Tibial nerve (tissue), 4 donors: Measurements from ENCODE around the gene PGF. TPM values are rescaled to one million over a fixed set of nuclear protein-coding genes. Genes with fewer than 3 reads are reported as not detected.

Source experiments
- DNase-seq, 2 donors: peaks; one replicate each; pipeline ENCODE4 v3.0.0-alpha.2; 2019; ENCODE audit warnings: low spot score in 2 of 2
- H3K27ac ChIP-seq, 4 donors: fragments of 200-600 bp; sonication (generic) in 3 of 4; one replicate each; pipeline ENCODE4 v1.5.1; 2017 to 2019; ENCODE audit warnings: mild to moderate bottlenecking in 1 of 4
- H3K27me3 ChIP-seq, 2 donors: fragments of 200-600 bp; sonication (generic) in 1 of 2; one replicate each; pipeline versions ENCODE4 v1.5.1 to v1.6.0; 2017 to 2019
- H3K36me3 ChIP-seq, 3 donors: fragments of 200-600 bp; sonication (generic); one replicate each; pipeline ENCODE4 v1.5.1; 2018 to 2019
- H3K4me1 ChIP-seq, 4 donors: fragments of 200-600 bp; sonication (generic) in 3 of 4; one replicate each; pipeline ENCODE4 v1.5.1; 2017 to 2019
- H3K4me3 ChIP-seq, 4 donors: fragments of 200-600 bp; sonication (generic) in 3 of 4; one replicate each; pipeline ENCODE4 v1.5.1; 2017 to 2019; ENCODE audit warnings: mild to moderate bottlenecking in 1 of 4, moderate library complexity in 1 of 4
- H3K9me3 ChIP-seq, 4 donors: fragments of 200-600 bp; sonication (generic) in 3 of 4; one replicate each; pipeline ENCODE4 v1.5.1; 2017 to 2019
- EP300 ChIP-seq, 2 donors: sonication (generic); formaldehyde crosslinking; IDR thresholded peaks; one replicate each; pipeline ENCODE4 v1.6.1; 2017; ENCODE audit warnings: antibody characterized with exemption in 2 of 2, mild to moderate bottlenecking in 1 of 2
- POLR2A ChIP-seq, 2 donors: fragments of 450-650 bp; IDR thresholded peaks; one replicate each; pipeline ENCODE4 v1.6.1; 2017; ENCODE audit warnings: antibody characterized with exemption in 2 of 2, mild to moderate bottlenecking in 2 of 2, moderate library complexity in 2 of 2
- WGBS, 2 donors: methylation state at CpG; one replicate each; pipeline ENCODE4 v1.1.5; 2018; 5-methylcytosine and 5-hydroxymethylcytosine counted together
- total RNA-seq, 4 donors: library from RNA; depleted of rRNA; stranded (reverse); fragments of >200 nt; gene quantifications; one replicate each; pipeline ENCODE4 v1.1.0, GENCODE V29; 2016
- TF ChIP-seq, protein P1 (sequence below), 5 experiments: fragments of 200-600 bp in 3 of 5; fragments of 450-650 bp in 2 of 5; sonication (generic) in 3 of 5; IDR thresholded peaks; one replicate each; pipeline ENCODE4 v1.5.1; 2016 to 2019; ENCODE audit warnings: antibody characterized with exemption in 5 of 5, mild to moderate bottlenecking in 3 of 5, moderate library complexity in 2 of 5

PGF gene
- total RNA-seq, 4 donors from 2014 or later, result 13.2 to 39.5 (median 18.0) TPM

DNA sequence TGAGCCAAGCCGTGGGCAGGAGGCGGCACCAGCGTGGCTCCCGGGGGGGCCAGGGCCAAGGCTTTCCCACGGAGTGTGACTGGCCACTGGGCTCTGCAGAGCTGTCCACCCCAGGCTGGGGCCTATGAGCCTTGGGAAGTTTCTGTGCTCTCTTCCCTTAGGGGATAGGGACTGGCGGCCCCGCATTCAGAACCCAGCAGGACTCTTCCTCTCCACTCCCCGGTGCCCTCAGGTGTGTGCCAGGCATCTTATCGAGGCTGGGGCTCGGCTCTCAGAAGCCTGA is 29.6 kb upstream of the PGF start:
- WGBS, 2 donors, result 35 to 39% methylated on average over 6 to 10 of the region's 10 CpGs
- H3K4me3 ChIP-seq, result no peak overlapping the region
- H3K27ac ChIP-seq, result peak overlapping the region in 2 of 4 donors; percentile 50 to 51
- peaks cover 0 to 44% (median 14%) of the 10 kb centered on the region in 4 donors for H3K4me1 ChIP-seq
- H3K36me3 ChIP-seq, result no peaks in the 10 kb centered on the region
- DNase-seq, result no peak
- TF ChIP-seq, protein P1, sequence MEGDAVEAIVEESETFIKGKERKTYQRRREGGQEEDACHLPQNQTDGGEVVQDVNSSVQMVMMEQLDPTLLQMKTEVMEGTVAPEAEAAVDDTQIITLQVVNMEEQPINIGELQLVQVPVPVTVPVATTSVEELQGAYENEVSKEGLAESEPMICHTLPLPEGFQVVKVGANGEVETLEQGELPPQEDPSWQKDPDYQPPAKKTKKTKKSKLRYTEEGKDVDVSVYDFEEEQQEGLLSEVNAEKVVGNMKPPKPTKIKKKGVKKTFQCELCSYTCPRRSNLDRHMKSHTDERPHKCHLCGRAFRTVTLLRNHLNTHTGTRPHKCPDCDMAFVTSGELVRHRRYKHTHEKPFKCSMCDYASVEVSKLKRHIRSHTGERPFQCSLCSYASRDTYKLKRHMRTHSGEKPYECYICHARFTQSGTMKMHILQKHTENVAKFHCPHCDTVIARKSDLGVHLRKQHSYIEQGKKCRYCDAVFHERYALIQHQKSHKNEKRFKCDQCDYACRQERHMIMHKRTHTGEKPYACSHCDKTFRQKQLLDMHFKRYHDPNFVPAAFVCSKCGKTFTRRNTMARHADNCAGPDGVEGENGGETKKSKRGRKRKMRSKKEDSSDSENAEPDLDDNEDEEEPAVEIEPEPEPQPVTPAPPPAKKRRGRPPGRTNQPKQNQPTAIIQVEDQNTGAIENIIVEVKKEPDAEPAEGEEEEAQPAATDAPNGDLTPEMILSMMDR (IDR thresholded peaks at IDR 0.05), result no peak
- TF ChIP-seq EP300 (IDR thresholded peaks at IDR 0.05), result no peak
- TF ChIP-seq POLR2A (IDR thresholded peaks at IDR 0.05), result no peak
- no peaks in the 10 kb centered on the region for H3K9me3 ChIP-seq
- no peaks in the 10 kb centered on the region for H3K27me3 ChIP-seq

- H3K36me3 ChIP-seq, result no peaks in the 10 kb centered on the region
- no peak for DNase-seq
- no peaks in the 10 kb centered on the region for H3K27me3 ChIP-seq
- 55 to 59% methylated on average over 16 of the region's 16 CpGs for WGBS, 2 donors
- no peak overlapping the region for H3K4me3 ChIP-seq
- TF ChIP-seq POLR2A (IDR thresholded peaks at IDR 0.05) (no peak), EP300 (IDR thresholded peaks at IDR 0.05) (no peak)
- TF ChIP-seq, protein P1 (IDR thresholded peaks at IDR 0.05), result no peak
- peak overlapping the region in 2 of 4 donors; percentile 50 to 51 for H3K27ac ChIP-seq
- H3K9me3 ChIP-seq, result no peaks in the 10 kb centered on the region
- H3K4me1 ChIP-seq, result peaks cover 0 to 49% (median 14%) of the 10 kb centered on the region in 4 donors
Observed at GRCh38 chr14:74984236-74985027, 29.0 kb upstream of the PGF start.

DNA sequence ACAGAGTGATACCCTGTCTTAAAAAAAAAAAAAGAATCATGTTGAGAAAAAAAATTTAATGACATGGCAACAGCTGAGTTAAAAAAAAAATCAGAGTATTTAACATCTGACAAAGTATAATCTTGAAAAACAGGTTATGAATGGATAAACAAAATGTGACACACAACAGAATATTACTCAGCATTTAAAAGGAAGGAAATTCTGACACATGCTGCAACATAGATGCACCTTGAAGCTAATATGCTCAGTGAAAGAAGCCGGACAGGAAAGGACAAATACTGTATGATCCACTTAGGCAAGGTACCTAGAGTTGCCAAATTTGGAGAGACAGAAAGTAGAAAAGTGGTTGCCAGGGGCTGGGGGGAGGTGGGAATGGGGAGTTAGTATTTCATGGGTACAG is 27.9 kb upstream of the PGF start:
- Histone ChIP-seq H3K27ac (peak overlapping the region in 1 of 4 donors; percentile 18), H3K4me1 (peaks cover 0 to 55% (median 14%) of the 10 kb centered on the region in 4 donors), H3K4me3 (no peak overlapping the region), H3K27me3 (no peaks in the 10 kb centered on the region), H3K36me3 (no peaks in the 10 kb centered on the region), H3K9me3 (no peaks in the 10 kb centered on the region)
- 89 to 96% methylated on average over 1 of the region's 1 CpG for WGBS, 2 donors
- DNase-seq, result no peak
- TF ChIP-seq EP300 (IDR thresholded peaks at IDR 0.05), result no peak
- TF ChIP-seq, protein P1 (IDR thresholded peaks at IDR 0.05), result no peak
- no peak for TF ChIP-seq POLR2A (IDR thresholded peaks at IDR 0.05)

DNA sequence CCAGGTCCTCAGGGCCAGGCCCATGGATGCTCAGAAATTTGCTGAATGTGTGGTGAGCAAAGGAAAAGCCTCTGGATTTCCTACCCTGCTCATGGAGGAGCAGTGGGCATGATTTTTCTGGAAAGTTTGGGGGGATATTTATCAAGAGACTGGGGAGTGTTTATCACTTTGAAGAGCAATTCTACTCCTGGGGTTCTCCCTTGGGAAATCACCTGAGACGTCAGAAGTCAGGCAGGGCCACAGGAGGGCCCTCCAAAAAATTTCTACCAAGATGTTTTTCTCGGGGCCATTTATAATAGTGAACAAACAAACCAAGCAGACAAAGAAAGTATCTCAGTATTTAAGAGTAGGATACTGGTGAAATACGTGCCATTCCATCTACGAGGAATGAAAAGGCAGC is 27.3 kb upstream of the PGF start:
- TF ChIP-seq EP300 (IDR thresholded peaks at IDR 0.05), result no peak
- no peak for TF ChIP-seq POLR2A (IDR thresholded peaks at IDR 0.05)
- TF ChIP-seq, protein P1 (IDR thresholded peaks at IDR 0.05), result no peak
- WGBS, 2 donors, result 83 to 89% methylated on average over 4 of the region's 4 CpGs
- Histone ChIP-seq H3K4me3 (no peak overlapping the region), H3K36me3 (no peaks in the 10 kb centered on the region), H3K27ac (peak overlapping the region in 2 of 4 donors; percentile 55 to 60), H3K4me1 (peaks cover 0 to 57% (median 14%) of the 10 kb centered on the region in 4 donors), H3K27me3 (no peaks in the 10 kb centered on the region), H3K9me3 (no peaks in the 10 kb centered on the region)
- DNase-seq, result no peak

DNA sequence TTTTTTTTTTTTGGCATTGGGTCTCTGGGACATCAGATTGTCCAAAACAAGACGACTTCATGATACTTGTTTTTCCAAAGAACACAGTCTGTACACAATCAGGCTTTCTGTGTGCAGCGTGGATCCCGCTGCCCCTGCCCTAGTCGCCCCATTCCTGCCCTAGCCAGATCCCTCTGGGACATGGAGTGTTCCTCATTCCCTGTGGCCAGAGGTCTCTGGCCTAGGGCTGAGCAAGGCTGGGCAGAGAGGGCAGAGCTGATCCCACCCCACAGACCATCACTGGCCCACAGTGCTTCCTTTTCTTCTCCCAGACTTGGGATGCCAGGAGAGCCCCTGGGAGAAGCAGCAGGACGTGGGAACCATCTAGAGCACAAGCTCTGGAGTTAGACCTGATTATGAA is 26.4 kb upstream of the PGF start:
- Histone ChIP-seq H3K9me3 (no peaks in the 10 kb centered on the region), H3K4me1 (peaks cover 0 to 63% (median 14%) of the 10 kb centered on the region in 4 donors), H3K4me3 (no peak overlapping the region), H3K27ac (peak overlapping the region in 2 of 4 donors; percentile 55 to 60), H3K27me3 (no peaks in the 10 kb centered on the region), H3K36me3 (no peaks in the 10 kb centered on the region)
- TF ChIP-seq EP300 (IDR thresholded peaks at IDR 0.05), result no peak
- WGBS, 2 donors, result 60 to 70% methylated on average over 4 to 5 of the region's 5 CpGs
- DNase-seq, result no peak
